ENCODE measurements around the gene GSN.

Gene GSN

DNA sequence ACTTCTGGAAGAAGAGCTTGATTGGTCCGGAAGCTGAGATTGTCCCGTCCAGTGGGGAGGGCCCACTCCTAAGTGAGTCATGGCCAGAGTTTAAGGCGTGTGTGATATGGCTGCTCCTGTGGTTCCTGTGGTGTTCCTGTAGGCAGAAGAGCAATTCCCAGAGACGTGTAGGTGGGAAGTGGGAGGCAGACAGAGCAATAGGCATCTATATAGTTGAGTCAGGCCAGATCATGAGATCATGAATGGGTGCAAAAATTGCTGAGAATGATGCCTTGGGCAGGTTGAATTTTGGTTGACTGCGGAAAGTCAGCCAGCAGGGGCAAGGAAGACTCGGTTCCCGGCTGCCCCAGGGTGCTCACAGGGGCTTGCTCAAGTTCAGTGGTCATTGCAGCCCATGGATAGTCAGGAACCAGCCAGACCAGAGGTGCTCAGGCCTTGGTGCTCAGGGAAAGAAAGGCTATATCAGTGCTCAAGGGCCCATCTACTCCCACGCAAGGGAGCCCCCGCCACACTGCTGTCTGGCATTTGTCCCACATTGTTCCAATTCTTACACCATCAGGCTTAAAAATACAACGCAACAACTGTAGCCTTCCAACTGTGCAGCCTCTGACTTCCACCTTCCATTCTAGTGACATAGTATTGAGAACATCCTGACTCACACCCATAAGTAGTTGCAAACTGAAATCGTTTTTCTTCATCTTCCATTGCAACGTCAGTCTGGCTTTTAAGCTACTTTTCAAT, 21.0 kb upstream of the GSN start:
- no peak for DNase-seq (ENCODE audit: low spot score)

- no peak for DNase-seq (ENCODE audit: low spot score)
Measured at GRCh38 chr9:121249563-121249962, 18.4 kb upstream of the GSN start.

DNA sequence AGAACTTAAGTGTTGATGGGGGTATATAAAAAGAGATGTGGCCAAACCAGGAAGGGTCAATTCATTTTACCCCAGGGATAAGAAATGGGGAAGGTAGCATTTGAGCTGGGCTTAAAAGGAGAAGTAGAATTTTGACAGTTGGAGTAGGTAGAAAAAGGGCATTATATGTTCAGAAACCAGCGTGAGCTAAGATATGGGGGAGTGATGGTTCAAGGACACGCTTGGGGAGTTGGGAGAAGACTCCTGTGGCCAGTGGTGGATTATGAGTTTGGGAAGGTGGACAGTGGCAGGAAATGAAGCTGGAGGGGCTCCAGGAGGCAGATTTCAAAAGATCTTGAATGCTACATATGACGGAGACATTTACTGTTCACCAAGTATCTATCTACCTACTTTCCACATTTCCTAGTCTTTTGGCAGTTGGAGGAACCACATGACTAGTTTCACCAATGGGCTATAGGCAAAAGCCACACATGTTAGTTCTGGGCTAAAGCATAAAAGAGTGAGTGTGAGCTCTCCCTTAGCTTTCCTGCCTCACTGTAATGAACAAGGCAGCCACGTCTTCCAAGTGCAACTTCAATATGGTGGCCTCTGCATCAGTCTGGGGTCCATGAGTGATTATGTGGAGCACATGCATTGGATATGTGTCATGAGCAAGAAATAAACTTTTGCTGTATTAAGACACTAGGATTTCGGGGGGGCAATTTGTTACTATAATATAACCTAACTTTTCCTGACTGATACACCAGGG, 15.7 kb upstream of the GSN start:
- no peak for DNase-seq (ENCODE audit: low spot score)

DNA sequence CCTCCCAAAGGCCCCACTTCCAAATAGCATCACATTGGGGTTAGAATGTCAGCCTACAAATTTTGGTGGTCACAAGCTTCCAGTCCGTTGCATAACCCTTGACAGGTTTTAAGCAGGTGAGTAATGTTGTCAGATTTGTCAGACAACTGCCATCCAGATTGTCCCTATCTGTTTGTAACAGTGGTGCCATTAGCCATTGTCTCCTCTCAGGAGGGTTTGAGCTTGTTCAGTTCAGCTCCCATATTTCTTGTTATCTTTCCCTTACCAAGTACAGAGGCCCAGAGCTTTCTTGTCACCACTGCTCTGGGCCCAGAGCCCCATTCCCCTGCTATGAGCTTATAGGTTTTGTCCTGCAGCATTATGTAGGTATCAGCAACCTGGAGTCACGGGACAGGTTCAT, 14.8 kb upstream of the GSN start:
- DNase-seq (ENCODE audit: low spot score) = no peak

- peak; percentile 25 for DNase-seq (ENCODE audit: low spot score)
Measured at GRCh38 chr9:121253821-121254501, 14.0 kb upstream of the GSN start.

GRCh38 chr9:121259498-121259897, 8.5 kb upstream of the GSN start:
- no peak for DNase-seq (ENCODE audit: low spot score)

- DNase-seq (ENCODE audit: low spot score) = no peak
Measured at GRCh38 chr9:121259935-121260334, 8.0 kb upstream of the GSN start.

DNA sequence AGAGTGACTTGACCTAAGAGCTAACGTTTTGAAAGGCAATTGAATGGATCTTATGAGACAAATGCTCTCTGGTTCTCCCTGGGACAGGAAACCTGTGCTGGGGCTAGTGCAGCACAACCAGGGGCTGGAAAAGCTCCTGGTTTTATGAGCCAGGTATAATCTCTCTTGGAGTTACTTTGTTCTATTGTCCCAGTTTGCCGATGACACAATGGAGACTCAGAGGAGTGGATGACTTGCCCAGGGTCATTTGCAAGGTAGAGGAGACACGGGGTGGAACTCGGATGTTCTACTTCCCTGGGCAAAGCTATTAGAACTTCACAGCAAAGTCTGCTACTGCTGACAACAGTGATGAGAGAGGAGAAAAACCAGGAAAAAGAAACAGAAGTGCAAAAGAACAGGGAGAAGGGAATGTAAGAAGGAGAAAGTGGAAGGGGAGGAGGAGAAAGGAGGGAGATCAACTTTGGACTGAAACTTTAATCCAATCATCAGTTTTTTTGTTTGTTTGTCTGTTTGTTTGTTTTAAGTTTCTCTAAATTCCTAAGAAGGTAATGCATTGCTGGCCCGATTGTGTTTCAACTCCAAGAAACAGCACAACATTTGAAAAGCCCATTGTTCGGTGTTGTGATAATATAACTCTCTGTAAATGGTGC, 7.4 kb upstream of the GSN start:
- DNase-seq (ENCODE audit: low spot score) = no peak

GRCh38 chr9:121261107-121261460, 6.9 kb upstream of the GSN start:
- peak; percentile 97 for DNase-seq (ENCODE audit: low spot score)

- DNase-seq (ENCODE audit: low spot score) = no peak
Measured at GRCh38 chr9:121261755-121262154, 6.2 kb upstream of the GSN start.

DNA sequence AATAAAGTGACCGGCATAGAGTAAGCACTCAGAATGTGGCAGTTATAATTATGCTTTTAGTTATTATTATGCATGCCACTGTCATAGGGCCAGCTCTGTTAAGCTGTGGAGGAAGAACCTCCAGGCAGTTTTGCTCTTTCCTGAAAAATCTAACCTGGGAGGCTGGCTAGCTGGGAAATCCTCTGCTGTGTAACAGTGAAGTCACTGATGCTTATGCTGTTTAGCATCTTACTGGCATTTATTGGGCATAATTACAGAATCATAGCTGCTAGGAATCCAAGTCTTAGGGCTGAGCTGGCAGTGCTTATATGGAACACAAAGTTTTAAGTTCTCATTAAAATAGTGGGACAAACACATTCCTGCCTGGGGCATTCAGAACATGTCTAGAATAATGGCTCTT, 5.5 kb upstream of the GSN start:
- no peak for DNase-seq (ENCODE audit: low spot score)

DNA sequence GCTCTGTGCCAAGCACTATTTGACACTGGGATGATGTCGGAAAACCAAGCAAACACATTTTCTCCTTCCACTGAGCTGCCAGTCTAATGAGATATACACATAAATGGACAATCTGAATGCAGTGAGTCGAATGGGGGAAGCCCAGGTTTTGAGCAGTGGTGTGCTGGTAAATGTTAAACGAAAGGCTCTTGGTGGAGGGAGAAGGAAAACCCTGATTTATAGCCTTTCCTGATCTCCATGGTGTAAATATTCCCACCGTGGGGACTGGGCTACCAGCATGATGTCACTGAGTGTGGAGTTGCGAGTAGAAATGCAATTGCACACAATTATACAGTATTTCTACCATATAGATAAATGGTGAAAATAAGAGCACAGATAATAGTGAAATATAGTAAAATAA, 5.0 kb upstream of the GSN start:
- DNase-seq (ENCODE audit: low spot score) = no peak

DNA sequence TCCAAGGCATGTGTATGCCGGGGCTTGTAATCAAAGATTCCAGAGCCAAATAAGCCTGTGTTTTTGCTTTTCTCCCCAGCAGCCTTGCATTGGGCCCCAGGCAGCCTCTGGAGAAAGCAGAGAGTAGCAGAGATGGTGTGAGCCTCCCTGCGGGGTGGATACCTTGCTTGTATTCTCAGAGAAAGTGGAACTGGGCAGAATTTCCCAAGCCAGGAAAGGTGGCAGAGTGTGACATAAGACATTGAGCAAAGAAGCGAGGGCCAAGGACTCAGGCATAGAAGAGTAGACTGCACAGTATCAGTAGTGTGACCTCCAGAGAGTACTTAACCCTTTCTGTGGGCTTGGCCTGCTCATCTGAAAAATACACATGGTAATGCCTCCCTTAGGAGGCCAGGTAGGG, 1.6 kb upstream of the GSN start:
- no peak for DNase-seq (ENCODE audit: low spot score)

DNA sequence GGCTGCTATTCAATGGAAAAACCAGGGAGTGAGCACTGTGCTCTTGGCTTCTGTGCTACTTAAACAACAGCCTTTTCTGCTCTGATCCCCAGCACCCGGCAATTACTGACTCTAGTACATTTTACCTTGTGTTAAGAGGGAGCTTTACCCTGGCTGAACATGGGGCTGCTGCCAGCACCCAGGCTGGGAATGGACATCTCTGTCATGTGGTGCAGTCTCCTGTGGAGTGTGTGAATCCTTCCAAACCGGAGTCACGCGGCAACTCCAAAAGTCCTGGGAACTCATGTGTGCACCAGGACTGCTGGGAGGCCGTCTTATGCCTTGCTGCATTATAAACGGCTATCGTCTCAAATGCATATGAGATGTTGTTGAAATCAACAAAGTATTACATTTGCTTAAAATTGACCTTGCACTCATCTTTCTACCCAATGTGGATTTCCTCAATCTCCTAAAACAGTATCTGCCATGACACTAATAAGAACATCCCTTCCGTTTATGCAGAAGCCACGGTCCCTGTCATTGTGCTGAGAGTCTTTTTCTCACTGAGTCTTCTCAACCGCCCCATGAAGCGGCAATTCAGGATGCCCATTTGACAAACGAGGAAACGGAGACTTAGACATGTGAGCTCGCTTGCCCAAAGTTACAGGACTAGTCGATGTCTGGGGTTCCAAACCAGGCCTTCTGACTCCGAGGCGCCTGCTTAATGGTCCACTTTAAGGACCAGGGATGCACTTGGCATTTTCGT, 884 bp upstream of the GSN start:
- peak; percentile 76 for DNase-seq (ENCODE audit: low spot score)

DNA sequence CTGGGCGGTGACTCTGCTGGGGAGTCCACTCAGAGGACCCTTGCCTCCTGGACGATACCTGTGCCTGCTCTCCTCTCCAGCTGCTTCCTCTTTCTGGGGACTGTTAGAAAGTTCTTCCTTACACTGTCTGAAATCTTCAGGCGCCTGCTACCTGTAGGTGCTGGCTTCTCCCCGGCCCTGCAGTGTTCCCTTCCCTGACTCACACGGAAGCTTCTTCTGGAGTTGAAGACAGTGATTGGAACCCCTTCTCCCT, 562 bp downstream of the GSN start:
- DNase-seq (ENCODE audit: low spot score) = no peak

DNA sequence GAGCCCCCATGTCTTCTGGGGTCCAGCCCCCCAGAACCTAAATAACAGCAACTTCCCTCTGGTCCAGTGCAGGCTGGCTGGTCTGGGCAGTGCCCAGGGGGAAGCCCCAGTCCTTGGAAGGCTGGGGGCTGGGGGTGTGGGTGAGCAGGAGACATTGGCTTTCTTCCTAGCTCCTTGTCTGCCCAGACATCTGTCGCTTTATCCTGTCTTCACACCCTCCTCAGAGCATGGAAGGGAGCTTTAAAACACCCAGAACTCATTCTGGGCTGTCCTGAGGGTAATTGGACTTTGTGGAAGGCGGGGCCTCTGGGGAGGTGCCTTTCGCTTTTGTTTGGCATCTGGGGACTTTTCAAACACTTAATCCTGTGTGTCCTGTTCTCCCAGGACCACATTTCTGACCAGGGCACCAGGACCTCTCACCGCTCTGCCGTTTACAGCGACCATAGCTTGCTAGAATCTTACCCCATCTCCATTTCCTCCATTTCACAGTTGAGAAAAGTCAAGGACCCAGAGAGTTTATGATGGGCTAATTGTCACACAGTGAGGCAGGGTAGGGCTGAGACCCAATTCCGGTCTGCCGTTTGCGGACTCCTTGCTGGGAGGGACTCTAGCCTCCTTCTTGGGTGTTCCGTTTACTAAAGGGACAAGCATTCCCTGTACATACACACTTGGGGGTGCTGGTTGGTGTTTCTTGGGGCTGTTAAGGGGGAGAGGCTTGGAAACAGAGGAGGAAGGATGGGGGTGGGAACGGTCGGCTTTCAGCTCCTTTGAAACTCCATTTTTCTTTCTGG, 1.1 kb downstream of the GSN start:
- DNase-seq (ENCODE audit: low spot score) = peak; percentile 61

GRCh38 chr9:121269642-121270254, 1.8 kb downstream of the GSN start:
- DNase-seq (ENCODE audit: low spot score) = no peak

DNA sequence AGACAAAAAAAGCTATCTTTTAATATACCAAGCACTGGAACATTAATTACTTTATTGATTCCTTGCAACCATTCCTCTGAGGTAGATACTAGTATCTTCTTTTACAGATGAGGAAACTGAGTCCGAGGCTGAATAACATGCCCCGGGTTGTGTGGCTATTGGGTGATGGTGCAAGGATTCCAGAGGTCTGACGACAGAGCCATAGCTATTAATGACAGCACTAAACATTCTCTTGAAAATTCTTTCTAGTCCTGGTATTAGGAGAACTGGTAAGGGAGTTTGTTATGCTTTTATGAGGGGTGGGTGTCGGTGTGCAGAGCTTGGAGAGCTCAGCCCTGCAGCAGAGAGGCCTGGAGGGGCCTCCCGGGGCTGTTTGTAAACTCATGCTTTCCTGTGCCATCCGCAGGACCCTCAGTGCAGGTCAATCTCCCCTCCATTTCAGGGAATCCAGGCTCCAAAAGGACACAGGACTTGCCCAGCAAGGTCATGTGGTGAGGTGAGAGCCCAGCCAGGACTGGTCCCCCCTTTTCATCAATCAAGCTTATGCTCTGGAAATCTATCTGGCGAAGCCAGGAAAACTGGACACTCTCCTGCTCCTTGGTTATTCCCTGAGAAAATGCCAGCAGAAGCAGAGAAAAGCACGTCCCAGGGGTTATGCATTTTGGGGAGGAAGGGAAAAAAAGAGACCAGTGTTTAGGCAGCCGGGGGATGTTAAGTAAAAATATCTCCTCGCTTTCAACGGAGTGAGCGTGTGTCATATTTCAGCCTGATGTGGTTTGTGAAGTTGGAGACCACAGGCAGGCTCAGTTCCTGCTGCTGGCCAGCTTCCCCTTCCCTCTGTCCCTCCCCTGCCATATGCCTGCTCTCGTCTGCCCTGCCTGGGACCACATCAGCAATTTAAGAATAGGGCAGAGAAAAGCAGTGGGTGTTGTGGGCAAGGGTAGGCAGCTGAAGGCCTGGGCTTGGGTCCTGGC, 3.7 kb downstream of the GSN start:
- DNase-seq (ENCODE audit: low spot score) = peak; percentile 72

DNA sequence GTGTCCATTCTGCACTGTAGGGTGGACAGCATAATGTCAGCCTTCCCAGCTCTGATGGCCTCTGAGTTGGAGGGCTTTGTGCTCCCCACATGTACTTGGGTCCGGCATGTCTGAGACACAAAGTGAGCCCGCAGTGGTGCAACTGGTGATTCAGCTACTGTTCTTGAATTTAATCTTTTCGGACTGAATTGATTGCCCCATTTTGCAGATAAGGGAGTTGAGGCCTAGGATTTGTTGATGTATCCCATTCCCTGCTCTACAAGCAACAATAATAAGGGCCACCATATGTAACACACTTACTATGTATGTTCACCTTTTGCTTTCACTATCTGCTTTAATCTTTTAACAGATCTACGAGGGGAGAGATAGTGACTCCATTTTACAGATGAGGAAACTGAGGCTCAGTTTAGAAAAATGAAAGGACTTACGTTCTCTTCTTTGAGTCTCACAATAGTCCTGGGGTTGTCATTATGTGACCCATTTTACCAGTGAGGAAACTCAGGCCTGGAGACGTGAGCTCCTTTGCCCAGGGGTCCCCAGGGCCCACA, 4.5 kb downstream of the GSN start:
- DNase-seq (ENCODE audit: low spot score) = no peak
